H1 (cell line): Measurements from ENCODE around the gene LCN6. TPM values are rescaled to one million over a fixed set of nuclear protein-coding genes. Genes with fewer than 3 reads are reported as not detected.

Source experiments
- CTCF ChIA-PET: fragments of 300-600 bp; sonication (Branson Sonifier 250); formaldehyde crosslinking; loops from one replicate; lab custom pipeline; 2021; ENCODE audit not compliant: partially characterized antibody; lab: Charles Lee
- POLR2A ChIA-PET: fragments of 300-600 bp; sonication (Branson Sonifier 250); formaldehyde crosslinking; loops from one replicate; lab custom pipeline; 2021; ENCODE audit warnings: inconsistent platforms; ENCODE audit not compliant: partially characterized antibody; lab: Charles Lee
- DNase-seq, 2 experiments: peaks; one replicate each; pipeline versions ENCODE4 v3.0.0 to v3.0.0-alpha.2; 2010 to 2022; ENCODE audit warnings: low spot score in 2 of 2, low read depth in 1 of 2, mixed read lengths in 1 of 2
- FAIRE-seq: peaks from 2 replicates; lab custom pipeline; 2011; peaks lifted over from hg19 to GRCh38; lab: Jason Lieb, UNC
- H2AFZ ChIP-seq: 2 replicates; pipeline ENCODE4 v1.8.1; 2012; ENCODE audit warnings: low read length, inconsistent platforms
- H2AK5ac ChIP-seq: 2 replicates; pipeline ENCODE4 v1.6.1; 2013; ENCODE audit warnings: low read depth, low read length
- H2BK120ac ChIP-seq: replicated peaks from 2 replicates; pipeline ENCODE3; 2013; ENCODE audit warnings: low read depth, low read length, inconsistent platforms
- H2BK12ac ChIP-seq: 2 replicates; pipeline ENCODE4 v1.6.1; 2013; ENCODE audit warnings: low read depth, low read length
- H2BK15ac ChIP-seq: 2 replicates; pipeline ENCODE4 v1.6.1; 2013; ENCODE audit warnings: low read length
- H2BK20ac ChIP-seq: 2 replicates; pipeline ENCODE4 v1.6.1; 2013; ENCODE audit warnings: low read length
- H2BK5ac ChIP-seq: 2 replicates; pipeline ENCODE4 v1.6.1; 2013; ENCODE audit warnings: low read depth, low read length
- H3K14ac ChIP-seq: 2 replicates; pipeline ENCODE4 v1.6.1; 2013; ENCODE audit warnings: inconsistent platforms; ENCODE audit not compliant: insufficient read length
- H3K18ac ChIP-seq: 2 replicates; pipeline ENCODE4 v1.6.1; 2013; ENCODE audit warnings: low read length; ENCODE audit errors: extremely low read depth
- H3K23ac ChIP-seq: 2 replicates; pipeline ENCODE4 v1.6.1; 2013; ENCODE audit warnings: inconsistent platforms; ENCODE audit not compliant: insufficient read length
- H3K23me2 ChIP-seq: 2 replicates; pipeline ENCODE4 v1.6.1; 2013; ENCODE audit warnings: low read depth, low read length
- H3K27ac ChIP-seq: 2 replicates; pipeline ENCODE4 v1.6.1; 2011; ENCODE audit warnings: low read depth, low read length, inconsistent platforms
- H3K27me3 ChIP-seq, 4 experiments: replicated peaks in 1 of 4; 1 replicate in 1 of 4; 2 replicates in 3 of 4; pipeline versions ENCODE4 v1.6.1 to v1.8.1; 2011 to 2013; ENCODE audit warnings: low read length in 3 of 4, mild to moderate bottlenecking in 3 of 4, inconsistent platforms in 2 of 4, mixed read lengths in 2 of 4, moderate library complexity in 1 of 4; ENCODE audit not compliant: control insufficient read depth in 3 of 4, insufficient read depth in 3 of 4; ENCODE audit errors: extremely low read depth in 1 of 4
- H3K36me3 ChIP-seq, 4 experiments: 2 replicates each; pipeline versions ENCODE4 v1.6.1 to v1.8.1; 2011 to 2013; ENCODE audit warnings: mild to moderate bottlenecking in 4 of 4, low read length in 3 of 4, moderate library complexity in 2 of 4, control low read depth in 1 of 4, inconsistent platforms in 1 of 4; ENCODE audit not compliant: insufficient read depth in 4 of 4, control insufficient read depth in 2 of 4
- H3K4ac ChIP-seq: replicated peaks from 2 replicates; pipeline ENCODE3; 2013; ENCODE audit warnings: low read length, low read depth, mixed read lengths, inconsistent platforms; ENCODE audit not compliant: insufficient read length
- H3K4me1 ChIP-seq, 4 experiments: replicated peaks in 1 of 4; 1 replicate in 1 of 4; 2 replicates in 3 of 4; pipeline versions ENCODE4 v1.6.1 to v1.8.1; 2011 to 2013; ENCODE audit warnings: low read length in 3 of 4, inconsistent platforms in 2 of 4, mixed read lengths in 1 of 4; ENCODE audit not compliant: insufficient read depth in 4 of 4, control insufficient read depth in 3 of 4
- H3K4me2 ChIP-seq, 2 experiments: 2 replicates each; pipeline versions ENCODE4 v1.6.1 to v1.8.1; 2011 to 2013; ENCODE audit warnings: low read depth in 2 of 2, low read length in 2 of 2, control low read depth in 1 of 2, inconsistent platforms in 1 of 2, mild to moderate bottlenecking in 1 of 2; ENCODE audit not compliant: insufficient read depth in 1 of 2
- H3K4me3 ChIP-seq, 4 experiments: fragments of 200-600, 300-600 bp in 1 of 4; sonication (generic), shearing (Covaris generic), sonication (Bioruptor Twin) in 1 of 4; 2 replicates each; pipeline versions ENCODE4 v1.5.1 to v1.8.1; 2011 to 2016; ENCODE audit warnings: low read length in 4 of 4, low read depth in 3 of 4, control low read depth in 2 of 4, inconsistent platforms in 2 of 4, mild to moderate bottlenecking in 2 of 4, mixed read lengths in 1 of 4, moderate library complexity in 1 of 4; ENCODE audit not compliant: insufficient read depth in 2 of 4; ENCODE audit errors: extremely low read depth in 1 of 4
- H3K56ac ChIP-seq: replicated peaks from 2 replicates; pipeline ENCODE3; 2013; ENCODE audit warnings: low read depth, mild to moderate bottlenecking, mixed read lengths, low read length, inconsistent platforms; ENCODE audit not compliant: insufficient read length
- H3K79me1 ChIP-seq: 2 replicates; pipeline ENCODE4 v1.6.1; 2013; ENCODE audit warnings: low read depth, low read length, control low read depth
- H3K79me2 ChIP-seq, 2 experiments: 2 replicates each; pipeline versions ENCODE4 v1.6.1 to v1.8.1; 2012 to 2013; ENCODE audit warnings: low read length in 2 of 2, mild to moderate bottlenecking in 2 of 2, inconsistent platforms in 1 of 2; ENCODE audit not compliant: insufficient read depth in 2 of 2, control insufficient read depth in 1 of 2
- H3K9ac ChIP-seq, 4 experiments: replicated peaks in 1 of 4; 1 replicate in 1 of 4; 2 replicates in 3 of 4; pipeline versions ENCODE4 v1.6.1 to v1.8.1; 2011 to 2013; ENCODE audit warnings: low read depth in 3 of 4, low read length in 3 of 4, control low read depth in 2 of 4, mild to moderate bottlenecking in 2 of 4, moderate library complexity in 2 of 4, inconsistent platforms in 1 of 4; ENCODE audit errors: extremely low read depth in 1 of 4
- H3K9me3 ChIP-seq, 2 experiments: 2 replicates each; pipeline versions ENCODE4 v1.6.1 to v1.8.1; 2012 to 2013; ENCODE audit warnings: mild to moderate bottlenecking in 2 of 2, moderate library complexity in 2 of 2, control low read depth in 1 of 2, inconsistent platforms in 1 of 2, low read depth in 1 of 2, low read length in 1 of 2, mixed read lengths in 1 of 2; ENCODE audit not compliant: insufficient read depth in 2 of 2
- H4K20me1 ChIP-seq, 2 experiments: replicated peaks in 1 of 2; 2 replicates each; pipeline versions ENCODE3 to v1.8.1; 2011 to 2013; ENCODE audit warnings: inconsistent platforms in 2 of 2, low read length in 2 of 2, mild to moderate bottlenecking in 1 of 2; ENCODE audit not compliant: insufficient read depth in 2 of 2, control insufficient read depth in 1 of 2
- H4K5ac ChIP-seq: 2 replicates; pipeline ENCODE4 v1.6.1; 2013; ENCODE audit warnings: low read length, low read depth, mixed read lengths, inconsistent platforms; ENCODE audit not compliant: insufficient read length
- H4K8ac ChIP-seq: 2 replicates; pipeline ENCODE4 v1.8.0; 2013; ENCODE audit warnings: mild to moderate bottlenecking, moderate library complexity, low read length, inconsistent platforms; ENCODE audit not compliant: insufficient read depth; ENCODE audit errors: extremely low read depth
- H4K91ac ChIP-seq: replicated peaks from 2 replicates; pipeline ENCODE3; 2013; ENCODE audit warnings: low read length, mixed read lengths, inconsistent platforms; ENCODE audit not compliant: insufficient read length
- GABPA ChIP-seq: IDR thresholded peaks from 2 replicates; pipeline ENCODE4 v1.6.1; 2011; ENCODE audit warnings: mild to moderate bottlenecking, low read length, moderate library complexity, borderline replicate concordance; ENCODE audit not compliant: insufficient read depth
- MAX ChIP-seq: IDR thresholded peaks from 2 replicates; pipeline ENCODE4 v1.6.1; 2012; ENCODE audit warnings: inconsistent platforms
- NANOG ChIP-seq: IDR thresholded peaks from 2 replicates; pipeline ENCODE4 v1.6.1; 2011; ENCODE audit warnings: low read length, low read depth, mild to moderate bottlenecking, inconsistent platforms; ENCODE audit not compliant: insufficient read depth, poor library complexity, severe bottlenecking
- PHF8 ChIP-seq: fragments of 200-600 bp; sonication (generic); conservative IDR thresholded peaks from 2 replicates; pipeline ENCODE4 v1.7.1; 2012; ENCODE audit warnings: low read depth, mild to moderate bottlenecking, inconsistent platforms, low read length, moderate library complexity
- POLR2AphosphoS5 ChIP-seq: IDR thresholded peaks from 2 replicates; pipeline ENCODE4 v1.6.1; 2011; ENCODE audit warnings: low read depth, low read length
- RFX5 ChIP-seq: IDR thresholded peaks from 2 replicates; pipeline ENCODE4 v1.6.1; 2011; ENCODE audit warnings: low read depth, low read length, improper control_type of control experiment, borderline replicate concordance
- TAF7 ChIP-seq: optimal IDR thresholded peaks from 2 replicates; pipeline ENCODE3; 2011; ENCODE audit warnings: low read depth, mild to moderate bottlenecking, inconsistent platforms, low read length, moderate library complexity, borderline replicate concordance
- WGBS, 2 experiments: shearing (Covaris generic) in 1 of 2; methylation state at CpG; one replicate each; pipeline versions ENCODE4 v1.1.6 to v1.1.7; 2013 to 2015; ENCODE audit warnings: low lambda C conversion rate in 2 of 2, mixed read lengths in 2 of 2, inconsistent platforms in 1 of 2, low coverage in 1 of 2, missing lambda C conversion rate in 1 of 2; ENCODE audit not compliant: insufficient replicate concordance in 2 of 2, insufficient coverage in 1 of 2, insufficient read length in 1 of 2; ENCODE audit errors: extremely low coverage in 1 of 2, missing lambda C conversion rate in 1 of 2; 5-methylcytosine and 5-hydroxymethylcytosine counted together
- polyA plus RNA-seq, 7 experiments: library from polyadenylated mRNA; depleted of rRNA in 3 of 7; stranded (reverse) in 5 of 7; unstranded in 2 of 7; fragments of >200 nt in 5 of 7; fragments of 200-250 nt in 2 of 7; gene quantifications; 1 replicate in 5 of 7; 2 replicates in 1 of 7; 4 replicates in 1 of 7; pipeline versions ENCODE4 v1.2.1 to v1.2.3, GENCODE V29; 2011 to 2013; ENCODE audit warnings: missing spikeins in 2 of 7, mixed read lengths in 2 of 7
- total RNA-seq: library from RNA; stranded (reverse); fragmentation: NEBNext Ultra II Directional; extraction: Animal tissue kit (Norgen Biotek cat#: 25700); gene quantifications from 2 replicates; pipeline ENCODE4 v1.2.1, GENCODE V29; 2021

The LCN6 gene
- total and polyA plus RNA-seq, 2 of the 8 experiments (the other 6 are each of a cell fraction or from before 2014, with no cell fraction given), result not detected

- no peak overlapping the region for H2BK120ac ChIP-seq
- H3K23me2 ChIP-seq, result no peaks in the 10 kb centered on the region; the same call in 1 of the 2 replicates
- no peak overlapping the region for H2BK12ac ChIP-seq
- H2AK5ac ChIP-seq, result no peak overlapping the region
- H3K23ac ChIP-seq, result no peak overlapping the region
- peaks cover 0 to 6% of the 10 kb centered on the region in 2 experiments; a peak in 2 of 4 replicates for H3K79me2 ChIP-seq
- no peak overlapping the region for H3K4ac ChIP-seq
- no peaks in the 10 kb centered on the region for H3K9me3 ChIP-seq
- peaks cover 13 to 38% (median 27%) of the 10 kb centered on the region in 4 experiments; a peak in 7 of 8 replicates for H3K36me3 ChIP-seq
- FAIRE-seq, result no peak
- 0 out of 2 replicates have a peak overlapping the region, but pooled peaks have one; percentile 16 for H2BK5ac ChIP-seq
- H4K91ac ChIP-seq, result no peak overlapping the region
- H3K9ac ChIP-seq, result no peak overlapping the region
- H3K18ac ChIP-seq, result no peak overlapping the region
- H3K4me2 ChIP-seq, result no peak overlapping the region
- ChIA-PET CTCF (interaction anchor here (0.6 to 9.2 kb wide), 8 partner anchors 7 to 371 kb away, joined by 3 to 62 read pairs (median 4); partner anchors contain the start of gene LCN8), POLR2A (interaction anchor here (1.1 to 11.2 kb wide), 5 partner anchors 8 to 31 kb away, joined by 3 to 223 read pairs (median 18); partner anchors contain the start of genes DIPK1B and LCN10)
- H3K79me1 ChIP-seq, result peaks cover 6% of the 10 kb centered on the region
- peaks cover 0 to 13% (median 1%) of the 10 kb centered on the region in 4 experiments; a peak in 4 of 7 replicates for H3K4me1 ChIP-seq
- no peak overlapping the region for H3K14ac ChIP-seq
- H4K8ac ChIP-seq, result no peak overlapping the region
- no peak overlapping the region for H2AFZ ChIP-seq
- H4K5ac ChIP-seq, result no peak overlapping the region
- no peak overlapping the region for H3K27ac ChIP-seq
- H2BK20ac ChIP-seq, result no peak overlapping the region
- DNase-seq, result no peak
- TF ChIP-seq GABPA (0 out of 2 replicates have a peak, but pooled peaks have one; percentile 5), MAX (no peak), NANOG (no peak), RFX5 (no peak), POLR2AphosphoS5 (0 out of 2 replicates have a peak, but pooled peaks have one; percentile 11), TAF7 (no peak), PHF8 (no peak)
- WGBS, 2 experiments, result 90% methylated on average over 11 of the region's 11 CpGs; no CpG with 5 or more reads in 1 of the 2 experiments
- no peaks in the 10 kb centered on the region for H3K27me3 ChIP-seq
- peaks cover 16 to 39% of the 10 kb centered on the region in 2 experiments for H4K20me1 ChIP-seq
- no peak overlapping the region for H3K4me3 ChIP-seq
- no peak overlapping the region for H2BK15ac ChIP-seq
- no peak overlapping the region for H3K56ac ChIP-seq
These were observed 27.4 kb downstream of the LCN6 start for GRCh38 chr9:136720898-136721338.
